Esophagus mucosa (tissue), 1 donor: ENCODE measurements around the gene C9orf57. TPM values are rescaled to one million over a fixed set of nuclear protein-coding genes. Genes with fewer than 3 reads are reported as not detected.
"Not testable (repeated sequence)": the region's sequence is repeated elsewhere in the genome, so short reads cannot be mapped to it uniquely, and the experiment has no call there.

Experiments
- ATAC-seq: fragments of 200-7000 bp; cut with Tn5 transposase; one replicate; pipeline ENCODE4 v1.9.1; 2020
- total RNA-seq: library from RNA; stranded (reverse); gene quantifications from one replicate; pipeline ENCODE4 v1.2.4, GENCODE V29; 2023
- donor health status: DM: yes; HTN: yes; CAD: no.

The C9orf57 gene
- total RNA-seq: not detected

- ATAC-seq: no peak
Measured at GRCh38 chr9:72060513-72060912, at the start of gene C9orf57. Gene C9orf57 (minus strand): TSS chr9:72060613. CDS start chr9:72059331, 1,282 bp downstream.

- ATAC-seq: no peak
Measured at GRCh38 chr9:72102520-72102919, 42.1 kb upstream of the C9orf57 start.

- ATAC-seq: not testable (repeated sequence)
Measured at GRCh38 chr9:72095520-72095919, 35.1 kb upstream of the C9orf57 start.

GRCh38 chr9:72092820-72093219 is 32.4 kb upstream of the C9orf57 start:
- ATAC-seq: no peak

- ATAC-seq: peak; percentile 95
Measured at GRCh38 chr9:72089451-72090130, 29.2 kb upstream of the C9orf57 start.

- ATAC-seq: no peak
Measured at GRCh38 chr9:72082536-72082935, 22.1 kb upstream of the C9orf57 start.

- ATAC-seq: not testable (repeated sequence)
Measured at GRCh38 chr9:72074666-72075065, 14.3 kb upstream of the C9orf57 start.

GRCh38 chr9:72065076-72065475 is 4.7 kb upstream of the C9orf57 start:
- ATAC-seq: no peak

- ATAC-seq: no peak
Measured at GRCh38 chr9:72052122-72052521, 8.3 kb downstream of the C9orf57 start.

- ATAC-seq: no peak
Measured at GRCh38 chr9:72048850-72049249, 11.6 kb downstream of the C9orf57 start.

GRCh38 chr9:72046630-72047456 is 13.6 kb downstream of the C9orf57 start:
- no peak for ATAC-seq

- no peak for ATAC-seq
Measured at GRCh38 chr9:72044095-72044494, 16.3 kb downstream of the C9orf57 start.

- ATAC-seq: no peak
Measured at GRCh38 chr9:72043576-72043975, 16.8 kb downstream of the C9orf57 start.

GRCh38 chr9:72042928-72043327 is 17.5 kb downstream of the C9orf57 start:
- no peak for ATAC-seq

- ATAC-seq: peak; percentile 76
Measured at GRCh38 chr9:72041775-72042194, 18.6 kb downstream of the C9orf57 start.

GRCh38 chr9:72041369-72041768 is 19.0 kb downstream of the C9orf57 start:
- ATAC-seq: no peak

- ATAC-seq: no peak
Measured at GRCh38 chr9:72039532-72039931, 20.9 kb downstream of the C9orf57 start.

GRCh38 chr9:72038890-72039410 is 21.5 kb downstream of the C9orf57 start:
- ATAC-seq: peak; percentile 86

- ATAC-seq: no peak
Measured at GRCh38 chr9:72038408-72038807, 22.0 kb downstream of the C9orf57 start.

GRCh38 chr9:72037571-72037970 is 22.8 kb downstream of the C9orf57 start:
- ATAC-seq: no peak

GRCh38 chr9:72030767-72031166 is 29.6 kb downstream of the C9orf57 start:
- ATAC-seq: no peak

- no peak for ATAC-seq
Measured at GRCh38 chr9:72029986-72030385, 30.4 kb downstream of the C9orf57 start.

- ATAC-seq: peak; percentile 86
Measured at GRCh38 chr9:72025906-72026305, 34.5 kb downstream of the C9orf57 start.

GRCh38 chr9:72023596-72023995 is 36.8 kb downstream of the C9orf57 start:
- no peak for ATAC-seq
